Effector memory CD4-positive, alpha-beta T cell (primary cell): ENCODE results near the gene TIAM1.

Experiments
- DNase-seq, 3 donors: peaks; one replicate each; pipeline ENCODE4 v3.0.0-alpha.2; 2020
- H3K27ac ChIP-seq: 2 replicates; pipeline ENCODE4 v1.7.0; 2013; ENCODE audit warnings: mild to moderate bottlenecking, low read length, moderate library complexity; ENCODE audit not compliant: insufficient read depth, poor library complexity, severe bottlenecking
- H3K27me3 ChIP-seq: replicated peaks from 2 replicates; pipeline ENCODE4 v1.7.0; 2013; ENCODE audit warnings: mild to moderate bottlenecking, low read length; ENCODE audit not compliant: insufficient read depth, control insufficient read depth, poor library complexity, severe bottlenecking
- H3K36me3 ChIP-seq: 2 replicates; pipeline ENCODE4 v1.7.0; 2013; ENCODE audit warnings: mild to moderate bottlenecking, low read length, moderate library complexity; ENCODE audit not compliant: control insufficient read depth, insufficient read depth
- H3K4me1 ChIP-seq: 2 replicates; pipeline ENCODE4 v1.7.0; 2013; ENCODE audit warnings: low read length, mild to moderate bottlenecking; ENCODE audit not compliant: control insufficient read depth, insufficient read depth, poor library complexity, severe bottlenecking
- H3K4me3 ChIP-seq: 2 replicates; pipeline ENCODE4 v1.7.0; 2013; ENCODE audit warnings: low read length, low read depth, mild to moderate bottlenecking; ENCODE audit not compliant: insufficient read depth, poor library complexity, severe bottlenecking
- H3K9me3 ChIP-seq: 2 replicates; pipeline ENCODE4 v1.7.0; 2013; ENCODE audit warnings: mild to moderate bottlenecking, low read length, moderate library complexity; ENCODE audit not compliant: control insufficient read depth

The TIAM1 gene

DNA sequence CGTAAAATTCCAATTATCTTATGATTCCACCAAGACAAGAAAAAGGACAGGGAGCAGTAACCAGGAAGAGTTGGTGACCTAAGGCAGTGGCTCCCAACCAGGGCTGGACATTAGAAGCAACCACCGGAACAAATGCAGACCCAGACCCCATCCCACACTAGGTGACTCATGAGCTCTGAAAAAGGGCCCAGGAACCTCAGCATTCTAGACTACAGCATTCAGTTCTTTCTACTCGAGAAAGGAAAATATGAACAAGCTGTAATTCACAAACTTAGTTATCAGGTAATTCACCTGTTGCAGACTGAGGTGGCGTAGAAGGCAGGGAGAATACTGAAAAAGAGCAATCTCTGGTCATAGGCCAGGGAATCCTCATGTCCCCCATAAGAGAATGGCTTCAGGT lies 167.3 kb downstream of the TIAM1 start:
- H3K36me3 ChIP-seq: no peaks in the 10 kb centered on the region
- H3K4me3 ChIP-seq: no peak overlapping the region
- peak overlapping the region; percentile 43 for H3K27ac ChIP-seq
- no peak for DNase-seq
- H3K9me3 ChIP-seq: no peaks in the 10 kb centered on the region
- H3K27me3 ChIP-seq: no peaks in the 10 kb centered on the region
- H3K4me1 ChIP-seq: peaks cover 60% of the 10 kb centered on the region

GRCh38 chr21:31176080-31176551 lies 167.9 kb downstream of the TIAM1 start:
- peaks cover 55% of the 10 kb centered on the region for H3K4me1 ChIP-seq
- H3K36me3 ChIP-seq: no peaks in the 10 kb centered on the region
- DNase-seq: no peak
- H3K27me3 ChIP-seq: no peaks in the 10 kb centered on the region
- H3K9me3 ChIP-seq: no peaks in the 10 kb centered on the region
- peak overlapping the region; percentile 7 for H3K4me3 ChIP-seq
- peak overlapping the region; percentile 43 for H3K27ac ChIP-seq

DNA sequence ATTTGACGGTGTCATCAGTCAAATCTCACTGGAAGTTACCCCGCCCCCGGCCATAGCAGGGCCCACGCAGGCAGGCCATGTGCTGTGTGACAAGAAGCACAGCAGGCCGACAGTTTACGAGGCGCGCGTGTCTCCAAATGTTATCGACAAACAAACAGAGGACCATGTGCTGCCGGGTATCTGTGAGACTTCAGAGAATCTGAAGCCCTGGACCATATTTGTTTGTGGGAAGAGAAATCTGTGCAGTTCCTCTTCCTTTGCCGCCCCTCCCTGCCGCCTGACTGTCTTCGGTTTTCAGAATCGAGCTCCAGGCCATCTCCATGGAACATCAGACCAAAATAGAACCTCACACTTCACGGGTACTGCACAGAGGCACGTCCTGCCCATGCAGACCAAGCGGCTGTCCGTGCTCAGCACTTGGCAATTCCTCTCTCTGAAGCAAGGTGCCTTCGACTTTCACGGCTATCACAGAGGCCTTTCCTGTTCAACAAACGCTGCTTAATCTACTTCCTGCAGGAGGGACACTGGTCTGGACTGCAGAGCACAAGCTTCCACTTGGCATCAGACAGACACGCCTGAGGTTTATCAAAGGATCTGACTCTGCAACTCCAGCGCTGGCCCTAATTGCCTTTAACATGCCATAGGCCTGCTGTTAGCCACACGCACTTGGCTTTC lies 170.0 kb downstream of the TIAM1 start:
- H3K4me3 ChIP-seq: no peak overlapping the region
- peak overlapping the region; percentile 52 for H3K27ac ChIP-seq
- H3K9me3 ChIP-seq: no peaks in the 10 kb centered on the region
- no peak for DNase-seq
- no peaks in the 10 kb centered on the region for H3K27me3 ChIP-seq
- no peaks in the 10 kb centered on the region for H3K36me3 ChIP-seq
- peaks cover 42% of the 10 kb centered on the region for H3K4me1 ChIP-seq

GRCh38 chr21:31172328-31172727 lies 171.7 kb downstream of the TIAM1 start:
- H3K4me3 ChIP-seq: no peak overlapping the region
- peaks cover 36% of the 10 kb centered on the region for H3K4me1 ChIP-seq
- no peaks in the 10 kb centered on the region for H3K9me3 ChIP-seq
- no peaks in the 10 kb centered on the region for H3K36me3 ChIP-seq
- peak overlapping the region; percentile 24 for H3K27ac ChIP-seq
- no peaks in the 10 kb centered on the region for H3K27me3 ChIP-seq
- DNase-seq: no peak

GRCh38 chr21:31164713-31165694 lies 179.1 kb downstream of the TIAM1 start:
- Histone ChIP-seq H3K27me3 (no peaks in the 10 kb centered on the region), H3K36me3 (no peaks in the 10 kb centered on the region), H3K27ac (peak overlapping the region; percentile 38), H3K9me3 (no peaks in the 10 kb centered on the region), H3K4me3 (no peak overlapping the region), H3K4me1 (peaks cover 32% of the 10 kb centered on the region)
- no peak for DNase-seq

DNA sequence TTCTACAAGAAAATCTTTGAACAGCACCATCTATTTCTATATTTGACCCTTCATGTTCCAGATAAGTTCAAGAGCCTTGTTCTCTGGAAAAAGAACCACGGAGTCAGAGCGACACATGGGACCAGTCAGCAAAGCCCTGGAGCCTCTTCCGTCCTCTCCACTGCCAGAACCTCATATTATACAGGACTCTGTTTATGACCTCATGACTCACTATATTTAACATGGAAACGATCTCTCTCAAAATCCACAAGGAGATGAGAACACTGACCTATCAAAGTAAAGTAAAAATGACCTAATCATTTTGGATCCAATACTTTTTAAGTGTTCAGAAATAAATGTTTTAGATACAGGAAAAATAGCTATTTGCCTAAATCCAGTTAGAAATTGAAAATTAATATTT lies 181.2 kb downstream of the TIAM1 start:
- Histone ChIP-seq H3K4me1 (peaks cover 49% of the 10 kb centered on the region), H3K27ac (no peak overlapping the region), H3K27me3 (no peaks in the 10 kb centered on the region), H3K4me3 (no peak overlapping the region), H3K36me3 (peaks cover under 1% of the 10 kb centered on the region), H3K9me3 (no peaks in the 10 kb centered on the region)
- no peak for DNase-seq

DNA sequence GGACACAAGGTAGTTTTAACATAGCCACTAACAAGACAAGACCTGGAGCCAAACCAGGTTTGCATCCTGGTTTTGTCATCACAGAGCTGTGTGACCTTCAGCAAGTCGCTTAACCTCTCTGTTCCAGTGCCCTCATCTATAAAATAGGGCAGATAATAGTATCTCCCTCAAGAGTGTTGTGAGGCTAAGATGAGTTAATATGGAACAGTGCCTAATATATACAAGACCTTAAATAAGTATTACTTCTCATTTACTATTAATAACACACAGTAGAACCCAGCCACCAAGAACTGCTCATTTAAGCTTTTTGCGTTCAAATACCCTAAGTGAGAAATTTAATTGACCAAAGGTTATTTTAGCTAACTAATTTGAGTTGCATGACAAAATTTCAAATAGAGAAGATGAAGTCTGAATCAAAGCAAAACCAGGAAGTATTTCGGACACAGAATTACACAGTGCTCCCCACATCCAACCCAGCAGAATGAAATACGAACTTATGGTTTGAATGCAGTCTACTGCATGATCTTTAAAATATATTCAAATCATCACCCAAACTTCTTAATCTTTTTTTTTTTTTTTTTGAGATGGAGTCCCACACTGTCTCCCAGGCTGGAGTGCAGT lies 181.9 kb downstream of the TIAM1 start:
- Histone ChIP-seq H3K9me3 (no peaks in the 10 kb centered on the region), H3K4me3 (no peak overlapping the region), H3K4me1 (peaks cover 49% of the 10 kb centered on the region), H3K27ac (no peak overlapping the region), H3K27me3 (no peaks in the 10 kb centered on the region), H3K36me3 (peaks cover 7% of the 10 kb centered on the region)
- no peak for DNase-seq

DNA sequence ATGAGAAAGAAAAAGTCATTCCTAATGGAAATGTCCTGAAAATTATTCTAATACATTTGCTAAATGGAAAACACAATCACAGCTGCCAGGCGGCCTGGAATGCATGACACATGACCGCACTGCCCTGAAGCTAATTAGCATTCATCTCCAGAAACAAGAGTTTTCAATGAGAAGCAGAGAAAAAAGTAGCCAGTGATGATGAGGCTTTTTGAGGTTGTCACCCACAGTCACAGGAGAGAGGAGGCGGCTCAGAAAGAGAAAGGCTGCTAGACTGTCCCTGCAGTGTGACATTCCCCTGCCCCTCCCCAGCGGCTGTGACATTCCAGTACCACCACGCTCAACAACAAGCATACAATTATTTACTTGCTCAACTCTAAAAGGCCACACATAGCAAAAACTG lies 182.9 kb downstream of the TIAM1 start:
- peak overlapping the region; percentile 20 for H3K27ac ChIP-seq
- peaks cover 4% of the 10 kb centered on the region for H3K9me3 ChIP-seq
- H3K4me3 ChIP-seq: no peak overlapping the region
- no peaks in the 10 kb centered on the region for H3K27me3 ChIP-seq
- DNase-seq: no peak
- H3K4me1 ChIP-seq: peaks cover 43% of the 10 kb centered on the region
- H3K36me3 ChIP-seq: peaks cover 13% of the 10 kb centered on the region

- H3K27me3 ChIP-seq: no peaks in the 10 kb centered on the region
- no peak for DNase-seq
- peaks cover 4% of the 10 kb centered on the region for H3K9me3 ChIP-seq
- peaks cover 13% of the 10 kb centered on the region for H3K36me3 ChIP-seq
- peak overlapping the region; percentile 42 for H3K27ac ChIP-seq
- H3K4me3 ChIP-seq: peak overlapping the region; percentile 4
- peaks cover 37% of the 10 kb centered on the region for H3K4me1 ChIP-seq
Observed at GRCh38 chr21:31159808-31160207, 184.3 kb downstream of the TIAM1 start.
